IPS-11a (cell line): ENCODE results near the gene SORCS2.

ENCODE experiments used
- H3K4me3 ChIP-seq: one replicate; pipeline ENCODE4 v1.5.1; 2013; ENCODE audit warnings: low read depth, low read length, control low read depth

SORCS2 gene

DNA sequence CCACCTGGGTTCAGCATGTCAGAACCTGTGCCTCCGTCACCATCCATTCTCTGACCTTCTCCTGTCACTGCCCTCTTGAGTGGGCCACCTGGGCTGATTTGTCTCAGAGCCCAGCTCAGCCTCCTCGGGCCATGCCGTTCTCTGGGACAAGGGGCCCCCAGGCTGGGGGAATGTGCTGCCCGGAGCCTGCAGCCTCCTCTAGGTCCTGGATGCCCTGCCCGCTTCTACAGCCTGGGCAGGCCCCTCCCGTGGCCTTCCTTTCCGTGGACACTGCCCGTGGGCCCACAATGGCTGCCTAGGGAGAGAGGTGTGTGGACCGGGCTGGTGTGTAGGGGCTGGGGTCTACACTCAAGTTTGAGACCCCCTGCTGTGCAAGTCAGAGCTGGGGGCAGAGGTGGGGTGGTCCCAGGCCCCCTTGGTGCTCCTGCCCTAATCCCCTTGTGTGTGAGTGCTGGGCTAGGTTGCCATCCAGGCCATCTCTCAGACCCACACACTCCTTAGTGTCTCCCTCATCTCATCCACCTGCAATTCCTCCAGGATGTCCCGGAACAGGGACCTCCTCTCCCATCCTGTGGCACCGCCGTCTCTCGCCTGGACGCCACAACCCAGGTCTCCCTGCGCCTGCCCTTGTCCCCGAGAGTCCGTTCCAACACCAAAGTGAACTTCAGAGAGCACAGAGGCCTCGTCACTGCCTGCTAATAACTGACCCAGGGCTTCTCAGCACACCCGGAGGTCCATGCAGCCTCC lies 230.0 kb downstream of the SORCS2 start:
- no peak overlapping the region for H3K4me3 ChIP-seq

- H3K4me3 ChIP-seq = no peak overlapping the region
These were observed 230.5 kb downstream of the SORCS2 start for GRCh38 chr4:7422898-7423180.

DNA sequence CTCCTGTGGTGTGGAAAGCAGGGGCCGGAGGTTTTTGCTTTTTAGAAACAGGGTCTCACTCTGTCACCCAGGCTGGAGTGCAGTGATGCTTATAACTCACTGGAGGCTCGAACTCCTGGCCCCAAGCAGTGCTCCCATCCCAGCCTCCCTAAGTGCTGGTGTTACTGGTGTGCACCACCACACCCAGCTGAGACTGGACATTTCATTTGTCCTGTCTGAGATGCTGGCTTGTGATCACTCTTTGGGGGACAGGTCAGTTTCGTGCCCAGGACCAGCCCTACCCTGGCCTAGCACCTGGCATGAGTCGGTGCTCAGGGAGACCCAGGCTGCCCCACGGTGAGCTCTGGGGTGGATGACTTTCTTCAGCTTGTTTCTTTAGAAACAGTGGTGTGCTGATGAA lies 231.1 kb downstream of the SORCS2 start:
- H3K4me3 ChIP-seq = no peak overlapping the region

GRCh38 chr4:7423801-7424552 lies 231.6 kb downstream of the SORCS2 start:
- H3K4me3 ChIP-seq = no peak overlapping the region

DNA sequence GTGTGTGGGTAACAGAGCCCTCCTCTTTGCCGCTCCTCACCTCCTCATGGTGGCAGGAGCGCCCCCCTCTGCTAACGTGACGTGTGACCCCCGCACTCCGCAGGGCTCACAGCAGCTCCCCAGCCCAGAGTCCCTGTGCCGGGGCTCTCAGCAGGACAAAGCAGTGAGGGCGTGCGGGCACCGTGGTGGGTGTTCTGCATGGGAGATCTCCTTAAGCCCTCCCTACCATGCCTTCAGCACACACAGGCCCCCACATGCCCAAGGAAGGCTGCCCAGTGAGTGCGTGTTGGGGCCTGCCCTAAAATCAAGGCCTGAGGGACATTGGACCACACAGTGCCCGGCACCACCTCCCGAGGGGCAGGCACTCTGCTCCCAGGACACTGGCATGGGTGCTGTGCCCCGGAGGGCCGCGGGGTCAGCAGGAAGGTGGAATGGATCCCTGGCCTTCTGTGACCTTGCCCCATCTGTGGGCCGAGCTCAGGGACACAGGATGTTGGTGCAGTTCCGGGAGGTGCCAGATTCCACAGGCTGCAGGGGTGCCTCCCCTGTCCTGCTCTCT lies 232.3 kb downstream of the SORCS2 start:
- H3K4me3 ChIP-seq = no peak overlapping the region

DNA sequence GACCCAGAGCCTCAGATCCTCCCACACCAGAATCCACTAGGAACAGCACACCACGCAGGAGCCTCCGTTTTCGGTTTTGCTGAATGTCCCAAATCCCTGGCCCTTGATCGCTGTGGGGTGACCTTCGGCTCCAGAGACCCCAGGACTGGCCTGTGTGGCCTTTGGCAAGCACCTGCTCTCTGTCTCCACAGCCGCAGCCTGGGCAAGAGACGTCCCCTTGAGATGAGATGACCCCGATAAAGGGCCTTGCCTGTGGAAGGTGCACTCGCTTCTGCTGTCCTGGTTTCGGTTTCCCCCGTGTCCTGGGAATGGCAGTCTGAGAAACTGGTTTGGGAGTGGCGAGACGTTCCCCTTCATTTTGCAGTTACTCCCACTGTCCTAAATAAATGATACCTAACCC lies 232.8 kb downstream of the SORCS2 start:
- H3K4me3 ChIP-seq = no peak overlapping the region

GRCh38 chr4:7425591-7426468 lies 233.5 kb downstream of the SORCS2 start:
- H3K4me3 ChIP-seq = no peak overlapping the region

- H3K4me3 ChIP-seq = no peak overlapping the region
These were observed 234.3 kb downstream of the SORCS2 start for GRCh38 chr4:7426525-7427171.

DNA sequence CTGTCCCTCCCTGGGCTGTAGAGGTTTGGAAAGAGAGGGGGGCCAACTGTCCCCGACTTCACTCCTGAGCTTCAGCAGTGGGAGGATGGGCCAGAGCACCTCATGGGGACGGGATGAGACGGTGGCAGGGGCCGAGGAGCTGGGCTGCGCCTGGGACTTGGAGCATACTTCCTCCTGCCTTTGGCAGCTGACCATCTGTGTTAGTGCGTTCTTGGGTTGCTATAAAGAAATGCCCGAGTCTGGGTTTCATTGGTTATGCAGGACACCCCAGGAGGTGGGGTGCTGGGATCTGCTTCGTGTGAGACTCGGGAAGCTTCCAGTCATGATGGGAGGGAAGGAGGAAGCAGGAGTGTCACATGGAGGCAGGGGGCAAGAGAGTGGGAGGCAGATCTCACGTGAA lies 235.0 kb downstream of the SORCS2 start:
- no peak overlapping the region for H3K4me3 ChIP-seq

- H3K4me3 ChIP-seq = no peak overlapping the region
These were observed 235.5 kb downstream of the SORCS2 start for GRCh38 chr4:7427831-7428260.

DNA sequence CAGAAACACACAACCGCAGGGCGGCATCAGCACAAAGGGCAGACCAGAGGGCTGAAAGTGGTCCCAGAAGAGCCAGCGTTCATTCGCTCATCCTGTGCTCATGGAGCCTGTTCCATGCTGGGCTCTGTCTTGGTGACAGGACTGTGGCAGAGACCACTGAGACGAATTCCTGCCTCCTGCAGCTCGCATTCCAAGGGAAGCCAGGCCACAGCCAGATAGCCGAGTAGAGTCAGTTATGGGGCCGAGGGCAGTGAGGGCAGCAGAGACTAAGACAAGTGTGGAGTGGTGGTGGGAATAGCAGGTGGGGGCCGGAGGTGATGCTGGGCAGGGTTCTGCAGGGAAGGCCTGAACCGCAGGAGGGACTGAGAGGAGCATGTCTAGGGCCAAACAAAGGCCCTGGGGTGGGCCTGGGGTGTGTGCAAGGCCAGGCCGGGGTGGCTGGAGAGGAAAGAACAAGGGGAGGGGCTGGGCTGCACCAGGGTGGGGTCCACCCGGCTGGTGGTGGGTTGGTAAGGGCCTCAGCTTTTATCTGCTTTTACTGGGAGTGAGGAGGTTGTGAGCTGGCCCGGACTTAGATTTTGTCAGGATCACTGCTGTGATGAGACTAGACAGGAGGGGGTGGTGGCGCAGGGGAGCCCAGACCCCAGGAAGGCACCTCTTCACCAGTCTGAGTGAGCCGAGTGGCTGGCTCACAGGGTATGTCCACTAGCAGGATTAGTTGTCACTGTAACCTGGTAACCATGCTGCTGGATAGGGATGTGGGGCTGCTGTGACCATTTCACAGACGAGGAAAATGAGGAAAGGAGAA lies 236.1 kb downstream of the SORCS2 start:
- no peak overlapping the region for H3K4me3 ChIP-seq

DNA sequence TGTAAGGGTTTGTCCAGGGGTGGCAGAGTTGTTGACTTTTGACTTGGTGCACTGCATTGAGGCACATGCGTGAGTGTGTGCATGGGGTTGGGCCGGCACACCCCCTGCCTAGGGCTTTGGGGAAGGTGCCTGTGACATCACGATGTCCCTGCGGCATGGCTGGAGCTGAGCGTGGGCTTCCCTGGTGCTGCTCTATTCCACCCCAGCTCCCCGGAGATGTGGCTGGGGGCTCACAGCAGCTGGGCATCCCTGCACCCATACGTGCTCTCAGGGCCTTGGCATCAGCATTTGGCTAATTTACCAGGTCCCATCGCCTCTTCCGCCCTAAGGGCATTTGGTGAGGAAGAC lies 236.7 kb downstream of the SORCS2 start:
- H3K4me3 ChIP-seq = no peak overlapping the region

DNA sequence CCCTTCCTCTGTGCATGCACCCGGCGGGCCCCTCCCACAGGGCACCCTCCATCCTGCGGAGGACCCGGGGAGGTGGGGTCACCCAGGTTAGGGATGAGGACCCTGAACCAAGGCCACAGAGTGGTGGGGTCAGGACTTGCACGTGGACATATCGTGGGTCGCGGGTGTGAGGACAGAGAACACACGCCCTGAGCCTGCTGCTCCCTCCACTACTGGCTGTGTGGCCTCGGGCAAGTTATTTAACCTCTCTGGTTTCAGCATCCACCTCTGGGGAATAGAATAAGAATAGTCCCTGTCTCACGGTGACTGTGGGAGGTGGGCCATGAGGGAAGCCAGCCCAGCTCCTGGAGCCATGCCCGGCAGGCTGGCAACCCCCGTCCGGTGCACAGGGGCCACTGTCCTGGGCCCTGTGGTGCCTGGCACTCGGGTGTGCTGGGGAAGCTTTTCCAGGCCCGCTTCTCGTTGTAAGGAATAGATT lies 237.3 kb downstream of the SORCS2 start:
- no peak overlapping the region for H3K4me3 ChIP-seq

DNA sequence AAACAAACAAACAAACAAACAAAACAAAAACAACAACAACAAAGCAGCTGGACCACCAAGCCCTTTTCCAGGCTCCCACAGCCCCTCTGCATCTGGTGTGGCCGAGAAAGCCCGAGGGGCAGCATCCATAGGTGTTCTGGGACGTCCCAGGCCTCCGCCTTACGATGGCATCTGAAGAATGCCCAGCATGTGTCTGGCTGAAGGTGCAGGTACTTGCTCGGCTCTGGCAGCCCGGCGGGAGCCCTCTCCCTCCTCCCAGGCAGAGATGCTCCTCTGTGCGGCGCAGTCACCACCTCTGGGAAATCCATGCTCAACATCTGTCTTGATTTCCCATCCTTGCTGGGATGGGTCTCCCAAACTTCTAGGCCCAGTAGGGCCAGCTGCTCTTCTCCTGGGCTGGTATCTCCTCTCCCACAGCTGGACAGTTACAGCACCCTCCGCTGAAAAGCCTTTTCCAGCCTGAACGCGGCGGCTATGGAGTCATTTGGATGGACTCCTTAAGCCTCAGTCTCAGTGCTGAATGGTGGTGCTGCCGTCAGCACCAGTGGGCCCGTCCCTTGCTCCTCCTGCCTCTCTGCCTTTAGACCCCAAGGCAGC lies 238.1 kb downstream of the SORCS2 start:
- no peak overlapping the region for H3K4me3 ChIP-seq

GRCh38 chr4:7430965-7431695 lies 238.8 kb downstream of the SORCS2 start:
- no peak overlapping the region for H3K4me3 ChIP-seq

- H3K4me3 ChIP-seq = no peak overlapping the region
These were observed 239.6 kb downstream of the SORCS2 start for GRCh38 chr4:7431696-7432530.

DNA sequence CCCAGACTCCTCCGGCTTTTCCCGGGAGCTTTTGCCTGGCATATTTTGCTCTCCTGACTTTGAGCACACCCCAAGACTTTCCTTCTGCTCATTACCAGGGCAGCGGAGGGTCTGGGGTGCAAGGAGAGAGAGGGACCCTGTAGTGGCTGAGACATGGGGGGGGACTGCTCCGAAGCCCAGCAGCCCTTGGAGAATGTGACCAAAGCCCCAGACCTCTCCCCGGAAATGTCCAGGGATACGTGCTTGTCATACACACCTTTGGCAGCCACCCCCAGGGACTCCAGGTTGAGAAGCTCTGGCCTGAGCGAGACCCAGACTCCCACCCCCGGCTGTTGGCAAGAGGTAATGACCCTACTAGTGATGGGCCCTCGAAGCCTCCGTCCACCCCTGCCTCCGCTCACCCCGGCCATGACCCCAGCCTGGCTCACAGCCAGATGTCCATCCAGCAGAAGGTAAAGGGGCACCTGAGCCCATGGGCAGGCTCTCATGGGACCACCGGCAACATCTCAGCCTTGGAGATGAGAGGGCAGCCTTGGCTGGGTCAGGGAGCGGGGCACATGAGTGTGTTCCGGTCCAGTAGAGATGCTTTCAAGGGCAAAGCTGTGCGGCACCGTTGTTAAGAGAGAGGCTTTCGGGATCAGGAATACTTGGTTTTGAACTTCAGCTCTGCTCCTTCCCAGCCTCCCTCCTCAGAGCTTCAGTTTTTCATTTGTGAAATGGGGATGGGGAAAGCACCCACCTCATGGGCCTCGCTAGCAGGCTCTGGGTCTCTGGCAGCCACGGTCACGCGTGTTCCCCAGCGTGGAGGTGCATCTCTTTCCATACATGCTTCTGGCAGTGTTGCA lies 240.4 kb downstream of the SORCS2 start:
- H3K4me3 ChIP-seq = no peak overlapping the region
